Skeletal muscle tissue (tissue), 5 donors: ENCODE data around the gene CC2D2B. TPM values are rescaled to one million over a fixed set of nuclear protein-coding genes. Genes with fewer than 3 reads are reported as not detected.
A peak's percentile ranks its signal among the peaks of the same experiment; 100 is the strongest.

Experiments used
- H3K27ac ChIP-seq: one replicate; pipeline ENCODE4 v1.7.0; 2013; ENCODE audit warnings: mild to moderate bottlenecking, low read depth, low read length, inconsistent platforms
- H3K27me3 ChIP-seq, 3 donors: one replicate each; pipeline ENCODE4 v1.7.0; 2013; ENCODE audit warnings: low read length in 3 of 3; ENCODE audit not compliant: control insufficient read depth in 3 of 3, insufficient read depth in 3 of 3
- H3K36me3 ChIP-seq, 3 donors: one replicate each; pipeline ENCODE4 v1.7.0; 2013; ENCODE audit warnings: low read length in 3 of 3; ENCODE audit not compliant: control insufficient read depth in 3 of 3, insufficient read depth in 3 of 3
- H3K4me1 ChIP-seq, 3 donors: one replicate each; pipeline ENCODE4 v1.7.0; 2013; ENCODE audit warnings: low read length in 3 of 3, mild to moderate bottlenecking in 3 of 3; ENCODE audit not compliant: control insufficient read depth in 3 of 3, insufficient read depth in 3 of 3
- H3K4me3 ChIP-seq, 3 donors: one replicate each; pipeline ENCODE4 v1.7.0; 2013; ENCODE audit warnings: low read length in 3 of 3
- H3K9ac ChIP-seq, 3 donors: one replicate each; pipeline ENCODE4 v1.7.0; 2013; ENCODE audit warnings: low read length in 3 of 3, mild to moderate bottlenecking in 3 of 3, moderate library complexity in 2 of 3, low read depth in 1 of 3
- H3K9me3 ChIP-seq, 3 donors: one replicate each; pipeline ENCODE4 v1.7.0; 2013; ENCODE audit warnings: low read length in 3 of 3; ENCODE audit not compliant: control insufficient read depth in 3 of 3
- small RNA-seq: library from RNA; depleted of rRNA; stranded (forward); fragments of <200 nt; gene quantifications from one replicate; pipeline ENCODE3, GENCODE V24; 2014
- total RNA-seq: library from RNA; depleted of rRNA; stranded (reverse); fragments of >200 nt; gene quantifications from one replicate; pipeline ENCODE4 v1.2.3, GENCODE V29; 2014
- donor health status: Osteomylitis.

CC2D2B gene
- total RNA-seq, 1 donor from 2014 or later = 1.6 TPM

DNA sequence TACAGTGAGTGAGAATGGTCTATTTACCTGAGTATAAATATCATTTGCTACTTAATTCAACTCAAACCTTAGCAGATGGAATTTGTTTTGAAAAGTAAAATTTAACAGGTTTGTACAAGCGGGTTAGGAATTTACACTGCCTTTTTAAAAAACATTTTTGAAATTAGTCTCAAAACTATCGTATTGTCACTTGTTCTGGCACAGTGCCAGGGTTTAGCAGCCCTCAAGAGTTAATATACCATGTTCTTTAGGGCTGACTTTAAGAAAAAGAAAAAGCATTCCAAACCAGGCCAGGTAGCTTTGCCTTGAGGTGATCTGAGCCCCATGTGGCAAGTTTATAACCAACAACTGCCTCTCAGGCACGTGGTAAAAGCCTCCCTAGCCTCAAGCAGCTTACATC, 153.5 kb downstream of the CC2D2B start:
- peaks cover 15 to 18% (median 17%) of the 10 kb centered on the region in 3 donors for H3K36me3 ChIP-seq
- H3K4me1 ChIP-seq = no peaks in the 10 kb centered on the region
- no peak overlapping the region for H3K27ac ChIP-seq
- H3K9me3 ChIP-seq = no peaks in the 10 kb centered on the region
- H3K4me3 ChIP-seq = no peak overlapping the region
- H3K27me3 ChIP-seq = no peaks in the 10 kb centered on the region
- no peak overlapping the region for H3K9ac ChIP-seq

- H3K27me3 ChIP-seq = no peaks in the 10 kb centered on the region
- H3K36me3 ChIP-seq = peaks cover 0 to 3% (median 0%) of the 10 kb centered on the region in 3 donors
- H3K9ac ChIP-seq = no peak overlapping the region
- no peaks in the 10 kb centered on the region for H3K4me1 ChIP-seq
- no peaks in the 10 kb centered on the region for H3K9me3 ChIP-seq
- H3K27ac ChIP-seq = no peak overlapping the region
- H3K4me3 ChIP-seq = no peak overlapping the region
Observed at GRCh38 chr10:96072674-96073073, 164.9 kb downstream of the CC2D2B start.

GRCh38 chr10:96073722-96074121, 165.9 kb downstream of the CC2D2B start:
- H3K4me1 ChIP-seq = no peaks in the 10 kb centered on the region
- no peak overlapping the region for H3K4me3 ChIP-seq
- H3K9me3 ChIP-seq = no peaks in the 10 kb centered on the region
- no peak overlapping the region for H3K9ac ChIP-seq
- H3K27me3 ChIP-seq = no peaks in the 10 kb centered on the region
- H3K36me3 ChIP-seq = peaks cover 0 to 3% (median 0%) of the 10 kb centered on the region in 3 donors
- no peak overlapping the region for H3K27ac ChIP-seq

DNA sequence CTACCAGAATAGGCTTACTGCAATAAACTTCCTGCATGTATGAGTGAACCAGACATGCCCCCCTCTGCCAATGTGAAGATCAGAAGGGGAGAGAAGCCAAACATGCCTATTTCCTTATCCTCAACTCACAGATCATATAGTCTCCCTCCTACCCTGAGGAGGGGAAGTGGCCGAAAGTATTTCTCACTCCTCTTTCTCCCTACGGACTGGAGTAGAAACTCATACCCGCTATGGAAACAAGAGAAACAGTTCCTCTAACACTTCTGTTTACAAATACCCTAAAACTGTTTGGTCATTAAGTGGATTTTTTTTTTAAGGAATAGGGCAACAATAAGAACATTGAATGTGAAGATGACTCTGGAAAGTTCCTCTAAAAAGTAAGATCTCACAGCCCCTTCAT, 167.0 kb downstream of the CC2D2B start:
- Histone ChIP-seq H3K9me3 (no peaks in the 10 kb centered on the region), H3K4me3 (no peak overlapping the region), H3K36me3 (peaks cover 0 to 3% (median 2%) of the 10 kb centered on the region in 3 donors)

DNA sequence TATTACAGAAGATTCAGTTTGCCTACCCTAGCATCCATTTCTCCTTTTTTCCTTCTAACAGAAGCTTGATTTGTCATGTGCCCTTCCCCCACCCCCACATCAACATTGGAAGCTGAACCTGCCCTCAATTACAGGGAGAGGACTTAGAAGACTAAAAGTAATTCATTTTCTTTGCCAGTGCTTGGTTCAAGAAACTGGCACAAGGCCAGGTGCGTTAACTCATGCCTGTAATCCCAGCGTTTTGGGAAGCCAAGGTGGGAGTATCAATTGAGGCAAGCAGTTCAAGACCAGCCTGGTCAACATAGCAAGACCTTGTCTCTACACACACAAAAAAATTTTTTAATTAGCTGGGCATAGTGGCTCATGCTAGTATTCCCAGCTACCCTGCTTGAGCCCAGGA, 168.2 kb downstream of the CC2D2B start:
- Histone ChIP-seq H3K27ac (no peak overlapping the region), H3K9ac (no peak overlapping the region)

More for the DNA sequence above, 167.0 kb downstream of the CC2D2B start:
- Histone ChIP-seq H3K4me1 (no peaks in the 10 kb centered on the region), H3K27ac (no peak overlapping the region), H3K9ac (no peak overlapping the region), H3K27me3 (no peaks in the 10 kb centered on the region)

DNA sequence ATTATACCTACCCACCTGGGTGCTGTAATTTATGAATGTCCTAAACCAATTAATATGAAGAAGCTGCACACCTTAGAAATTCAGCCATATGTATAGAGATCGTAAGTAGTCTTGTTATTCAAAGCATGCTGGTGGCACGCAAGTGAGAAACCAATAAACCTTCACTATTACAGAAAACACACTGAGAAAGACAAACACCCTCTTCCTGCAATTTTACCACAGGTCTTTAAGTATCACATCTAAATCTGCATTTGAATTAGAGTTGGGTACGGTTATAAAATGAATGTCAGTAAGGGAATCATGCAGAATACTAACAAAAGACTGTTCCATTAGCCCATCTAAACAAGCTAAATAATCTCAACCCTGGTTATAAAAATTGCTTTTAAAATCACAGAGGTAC, 169.4 kb downstream of the CC2D2B start:
- Histone ChIP-seq H3K9ac (no peak overlapping the region), H3K9me3 (no peaks in the 10 kb centered on the region), H3K4me1 (no peaks in the 10 kb centered on the region), H3K4me3 (no peak overlapping the region), H3K36me3 (peaks cover 0 to 2% (median 2%) of the 10 kb centered on the region in 3 donors), H3K27ac (no peak overlapping the region), H3K27me3 (no peaks in the 10 kb centered on the region)

More for the DNA sequence above, 168.2 kb downstream of the CC2D2B start:
- H3K4me1 ChIP-seq = no peaks in the 10 kb centered on the region
- H3K4me3 ChIP-seq = no peak overlapping the region
- no peaks in the 10 kb centered on the region for H3K9me3 ChIP-seq
- H3K36me3 ChIP-seq = peaks cover 0 to 3% (median 2%) of the 10 kb centered on the region in 3 donors
- H3K27me3 ChIP-seq = no peaks in the 10 kb centered on the region

DNA sequence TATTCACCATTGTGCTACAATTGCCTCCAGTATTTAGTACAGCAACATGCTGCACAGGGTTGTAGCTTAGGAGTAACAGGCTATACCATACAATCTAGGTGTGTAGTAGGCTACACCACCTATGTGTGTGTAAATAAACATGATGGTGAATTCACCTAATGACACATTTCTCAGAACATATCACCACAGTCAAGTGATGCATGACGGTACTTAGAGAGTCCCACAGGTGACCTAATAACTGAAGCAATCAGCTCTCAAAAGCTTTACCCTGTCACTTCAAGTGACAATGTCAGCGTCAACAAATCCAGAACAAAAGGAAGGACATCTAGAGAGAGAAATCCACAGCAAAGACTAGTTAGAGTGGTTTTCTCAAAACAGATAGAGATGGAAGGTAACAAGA, 174.4 kb downstream of the CC2D2B start:
- H3K27me3 ChIP-seq = no peaks in the 10 kb centered on the region
- H3K9ac ChIP-seq = no peak overlapping the region
- no peaks in the 10 kb centered on the region for H3K4me1 ChIP-seq
- H3K27ac ChIP-seq = no peak overlapping the region
- no peaks in the 10 kb centered on the region for H3K9me3 ChIP-seq
- peaks cover 0 to 6% (median 2%) of the 10 kb centered on the region in 3 donors for H3K36me3 ChIP-seq
- H3K4me3 ChIP-seq = no peak overlapping the region

Small RNA genes within 50 kb of the gene (small RNA-seq; reads per million reads assigned to genes)
- 0.58 reads per million, percentile 65 among the genes with 10 or more reads in this experiment for gene MIR3157

Other genes starting within 250 kb of the CC2D2B start
- 16.7 TPM for gene TCTN3, start 214.0 kb upstream of the CC2D2B start, total RNA-seq
- 8.9 TPM for gene ENTPD1, start 151.8 kb upstream of the CC2D2B start, total RNA-seq
- gene CCNJ, start 135.6 kb downstream of the CC2D2B start, total RNA-seq = 5.2 TPM
- gene ZNF518A, start 222.3 kb downstream of the CC2D2B start, total RNA-seq = 24.0 TPM